ENCODE data around the gene ITGA2. TPM values are rescaled to one million over a fixed set of nuclear protein-coding genes. Genes with fewer than 3 reads are reported as not detected.

ITGA2 gene
- total RNA-seq, 1 donor from 2014 or later: 35.0 TPM

DNA sequence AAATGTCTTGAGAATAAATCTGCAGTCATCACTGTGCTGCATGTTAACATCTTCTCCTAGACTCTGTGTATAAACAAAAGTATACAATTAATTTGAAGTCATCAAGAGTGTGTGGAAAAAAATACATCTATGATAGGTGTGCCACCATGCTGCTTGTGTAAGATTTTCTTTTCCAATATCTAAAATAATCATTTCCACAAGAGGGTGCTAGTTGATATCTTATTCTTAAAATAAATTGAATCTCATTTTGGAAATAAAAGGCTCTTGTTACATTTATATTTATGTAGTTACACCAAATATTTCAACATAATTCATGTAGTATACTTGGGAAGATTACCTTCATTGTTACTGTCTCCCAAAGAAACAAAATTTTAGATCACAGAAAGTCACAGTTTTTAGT lies 134.6 kb downstream of the ITGA2 start:
- DNase-seq (ENCODE audit: low read depth) (peak; percentile 38), FAIRE-seq (no peak)
- H3K36me3 ChIP-seq (ENCODE audit: control insufficient read depth, insufficient read depth, low read length): no peaks in the 10 kb centered on the region
- no peak overlapping the region for H3K4me3 ChIP-seq (ENCODE audit: low read depth, low read length)
- H3K27me3 ChIP-seq (ENCODE audit: control insufficient read depth, insufficient read depth, low read length): no peaks in the 10 kb centered on the region
- TF ChIP-seq CTCF (IDR thresholded peaks at IDR 0.05; ENCODE audit: insufficient read depth, low read length, severe bottlenecking): no peak

GRCh38 chr5:53126521-53126920 lies 137.4 kb downstream of the ITGA2 start:
- H3K4me3 ChIP-seq (ENCODE audit: low read depth, low read length): no peak overlapping the region
- DNase-seq (ENCODE audit: low read depth) (peak; percentile 72), FAIRE-seq (no peak)
- H3K36me3 ChIP-seq (ENCODE audit: control insufficient read depth, insufficient read depth, low read length): no peaks in the 10 kb centered on the region
- no peak for TF ChIP-seq CTCF (IDR thresholded peaks at IDR 0.05; ENCODE audit: insufficient read depth, low read length, severe bottlenecking)
- no peaks in the 10 kb centered on the region for H3K27me3 ChIP-seq (ENCODE audit: control insufficient read depth, insufficient read depth, low read length)

GRCh38 chr5:53127107-53127506 lies 138.0 kb downstream of the ITGA2 start:
- Histone ChIP-seq H3K36me3 (ENCODE audit: control insufficient read depth, insufficient read depth, low read length) (no peaks in the 10 kb centered on the region), H3K27me3 (ENCODE audit: control insufficient read depth, insufficient read depth, low read length) (no peaks in the 10 kb centered on the region), H3K4me3 (ENCODE audit: low read depth, low read length) (no peak overlapping the region)
- no peak for TF ChIP-seq CTCF (IDR thresholded peaks at IDR 0.05; ENCODE audit: insufficient read depth, low read length, severe bottlenecking)
- no peak for DNase-seq (ENCODE audit: low read depth)
- no peak for FAIRE-seq

DNA sequence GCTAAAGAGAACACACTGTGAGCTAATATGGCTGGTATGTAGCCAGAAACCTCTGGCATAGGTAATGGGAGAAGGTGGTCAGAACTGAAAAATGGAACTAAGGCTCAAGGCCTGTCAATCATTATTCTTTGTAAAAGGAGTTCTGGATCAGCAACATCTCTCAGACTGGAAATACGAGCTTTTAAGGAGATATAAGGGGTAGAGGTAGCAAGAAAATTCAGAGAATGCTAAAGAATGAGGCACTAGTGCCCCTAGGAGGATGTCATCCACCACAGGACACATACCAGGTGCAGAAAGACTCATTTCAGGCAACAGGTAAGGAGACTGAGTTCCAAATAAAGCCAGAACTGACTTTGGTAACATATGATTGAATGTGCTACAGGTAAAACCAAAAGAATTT lies 139.3 kb downstream of the ITGA2 start:
- Histone ChIP-seq H3K4me3 (ENCODE audit: low read depth, low read length) (no peak overlapping the region), H3K27me3 (ENCODE audit: control insufficient read depth, insufficient read depth, low read length) (no peaks in the 10 kb centered on the region), H3K36me3 (ENCODE audit: control insufficient read depth, insufficient read depth, low read length) (no peaks in the 10 kb centered on the region)
- DNase-seq (ENCODE audit: low read depth) (no peak), FAIRE-seq (no peak)
- no peak for TF ChIP-seq CTCF (IDR thresholded peaks at IDR 0.05; ENCODE audit: insufficient read depth, low read length, severe bottlenecking)

GRCh38 chr5:53130266-53130665 lies 141.1 kb downstream of the ITGA2 start:
- H3K36me3 ChIP-seq (ENCODE audit: control insufficient read depth, insufficient read depth, low read length): no peaks in the 10 kb centered on the region
- DNase-seq (ENCODE audit: low read depth) (peak; percentile 38), FAIRE-seq (no peak)
- TF ChIP-seq CTCF (IDR thresholded peaks at IDR 0.05; ENCODE audit: insufficient read depth, low read length, severe bottlenecking): no peak
- no peaks in the 10 kb centered on the region for H3K27me3 ChIP-seq (ENCODE audit: control insufficient read depth, insufficient read depth, low read length)
- no peak overlapping the region for H3K4me3 ChIP-seq (ENCODE audit: low read depth, low read length)

GRCh38 chr5:53133020-53133419 lies 143.9 kb downstream of the ITGA2 start:
- no peaks in the 10 kb centered on the region for H3K36me3 ChIP-seq (ENCODE audit: control insufficient read depth, insufficient read depth, low read length)
- no peak overlapping the region for H3K4me3 ChIP-seq (ENCODE audit: low read depth, low read length)
- no peak for FAIRE-seq
- DNase-seq (ENCODE audit: low read depth): no peak
- H3K27me3 ChIP-seq (ENCODE audit: control insufficient read depth, insufficient read depth, low read length): no peaks in the 10 kb centered on the region
- TF ChIP-seq CTCF (IDR thresholded peaks at IDR 0.05; ENCODE audit: insufficient read depth, low read length, severe bottlenecking): no peak
